Erythroblast (primary cell): Measurements from ENCODE around the gene EEFSEC.

ENCODE experiments used
- DNase-seq, 2 experiments: peaks; one replicate each; lab custom pipeline; 2025; lab: John Stamatoyannopoulos, UW
- GATA1 ChIP-seq: IDR thresholded peaks from 2 replicates; pipeline ENCODE4 v1.6.1; 2011; ENCODE audit warnings: low read depth, mild to moderate bottlenecking, control low read depth, low read length, moderate library complexity
- POLR2A ChIP-seq: IDR thresholded peaks from 2 replicates; pipeline ENCODE4 v1.6.1; 2011; ENCODE audit warnings: mild to moderate bottlenecking, low read length

EEFSEC gene

GRCh38 chr3:128285967-128286321 is 132.7 kb downstream of the EEFSEC start:
- TF ChIP-seq GATA1 (no peak), POLR2A (no peak)
- DNase-seq = no peak

DNA sequence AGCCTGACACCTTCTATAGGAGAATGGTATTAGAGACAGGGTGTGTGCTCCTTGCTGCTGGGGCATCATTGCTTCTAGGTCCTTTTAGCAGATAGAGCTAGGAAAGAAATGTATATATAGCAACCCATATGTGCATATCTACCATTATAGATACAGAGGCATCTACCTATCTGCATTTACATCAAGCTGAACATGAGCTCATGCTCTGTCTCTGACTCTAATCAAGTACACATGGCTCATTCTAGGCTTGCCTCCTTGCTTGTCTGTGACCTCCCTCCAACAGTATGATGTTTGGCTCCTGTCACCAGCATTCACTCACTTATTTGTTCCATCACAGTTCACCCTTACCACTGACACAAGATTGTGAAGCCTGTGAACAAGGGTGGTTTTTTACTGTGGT is 133.4 kb downstream of the EEFSEC start:
- TF ChIP-seq GATA1 = no peak
- TF ChIP-seq POLR2A = no peak
- DNase-seq = no peak

- no peak for DNase-seq
- TF ChIP-seq GATA1 (no peak), POLR2A (no peak)
Measured at GRCh38 chr3:128287216-128287615, 133.9 kb downstream of the EEFSEC start.

GRCh38 chr3:128289534-128289933 is 136.3 kb downstream of the EEFSEC start:
- TF ChIP-seq POLR2A (no peak), GATA1 (no peak)
- no peak for DNase-seq

- no peak for TF ChIP-seq GATA1
- TF ChIP-seq POLR2A = no peak
- DNase-seq = no peak
Measured at GRCh38 chr3:128290484-128290883, 137.2 kb downstream of the EEFSEC start.

- DNase-seq = no peak
Measured at GRCh38 chr3:128293930-128294329, 140.6 kb downstream of the EEFSEC start.

DNA sequence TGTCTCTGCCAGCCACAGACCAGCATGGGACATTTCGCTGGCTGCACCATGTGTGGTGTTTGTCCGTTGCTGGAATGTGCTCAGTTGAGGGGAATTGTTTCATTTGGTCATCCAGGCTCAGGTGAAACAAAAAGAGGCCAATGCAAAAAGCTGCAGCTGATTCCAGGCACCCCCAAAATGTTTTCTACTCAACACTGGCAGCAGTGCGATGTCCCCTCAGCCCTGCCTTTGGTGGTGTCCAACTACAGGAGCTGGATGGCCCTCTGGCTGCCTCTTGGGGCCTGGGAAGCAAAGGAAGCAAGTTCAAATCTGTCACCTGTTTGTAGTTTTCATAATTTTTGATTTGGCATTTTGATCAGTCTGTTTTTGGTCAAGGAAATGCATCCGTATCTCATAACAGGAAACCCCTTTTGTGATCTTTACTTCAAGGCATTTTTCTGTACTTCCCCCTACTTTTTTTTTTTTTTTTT is 141.8 kb downstream of the EEFSEC start:
- no peak for DNase-seq
- TF ChIP-seq POLR2A = no peak
- no peak for TF ChIP-seq GATA1

More at GRCh38 chr3:128293930-128294329, 140.6 kb downstream of the EEFSEC start:
- TF ChIP-seq GATA1 = no peak
- TF ChIP-seq POLR2A = no peak

DNA sequence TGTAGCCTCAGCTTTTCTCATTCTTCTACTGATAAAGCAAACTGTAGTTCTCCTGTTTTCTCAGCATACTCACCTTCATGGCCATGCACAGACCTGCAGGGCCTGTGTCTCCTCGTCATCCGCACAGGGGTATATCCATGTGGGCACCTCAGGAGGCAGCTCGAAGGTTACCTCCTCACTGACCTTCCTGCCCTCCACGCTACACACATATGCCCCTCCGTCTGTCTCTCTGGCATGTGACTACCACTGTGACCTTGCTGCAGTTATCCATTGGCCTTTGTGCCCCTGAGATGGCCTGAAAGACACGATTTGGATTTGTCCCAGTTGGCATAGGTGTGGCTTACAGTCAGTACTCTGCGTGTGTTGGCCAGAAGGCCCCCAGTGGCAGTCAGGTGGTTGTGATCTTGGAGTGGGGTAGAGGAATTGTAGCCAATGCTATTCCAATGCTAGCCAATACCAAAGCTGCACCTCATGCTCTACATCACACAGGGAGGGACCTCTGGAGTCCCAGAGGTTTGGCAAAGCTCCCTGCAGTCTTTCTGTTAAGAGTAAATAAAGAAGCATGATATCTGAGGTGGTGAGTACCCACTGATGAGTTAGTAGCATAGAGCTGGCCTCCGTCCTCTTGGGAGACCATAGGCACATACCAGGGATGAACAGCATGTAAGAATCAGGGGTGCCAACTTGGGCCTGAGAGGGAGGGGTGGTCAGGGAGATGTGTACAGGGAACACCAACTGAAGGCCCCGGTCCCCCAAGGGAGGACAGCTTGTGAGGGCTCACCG is 143.4 kb downstream of the EEFSEC start:
- no peak for TF ChIP-seq POLR2A
- TF ChIP-seq GATA1 = no peak
- DNase-seq = no peak

GRCh38 chr3:128297401-128298138 is 144.3 kb downstream of the EEFSEC start:
- DNase-seq = peak in 1 of 2 experiments; percentile 11

GRCh38 chr3:128301186-128302023 is 148.1 kb downstream of the EEFSEC start:
- no peak for DNase-seq
- TF ChIP-seq GATA1 (no peak), POLR2A (no peak)

More at GRCh38 chr3:128297401-128298138, 144.3 kb downstream of the EEFSEC start:
- no peak for TF ChIP-seq POLR2A
- TF ChIP-seq GATA1 = no peak

GRCh38 chr3:128306481-128306880 is 153.2 kb downstream of the EEFSEC start:
- DNase-seq = no peak
- no peak for TF ChIP-seq GATA1
- TF ChIP-seq POLR2A = no peak

DNA sequence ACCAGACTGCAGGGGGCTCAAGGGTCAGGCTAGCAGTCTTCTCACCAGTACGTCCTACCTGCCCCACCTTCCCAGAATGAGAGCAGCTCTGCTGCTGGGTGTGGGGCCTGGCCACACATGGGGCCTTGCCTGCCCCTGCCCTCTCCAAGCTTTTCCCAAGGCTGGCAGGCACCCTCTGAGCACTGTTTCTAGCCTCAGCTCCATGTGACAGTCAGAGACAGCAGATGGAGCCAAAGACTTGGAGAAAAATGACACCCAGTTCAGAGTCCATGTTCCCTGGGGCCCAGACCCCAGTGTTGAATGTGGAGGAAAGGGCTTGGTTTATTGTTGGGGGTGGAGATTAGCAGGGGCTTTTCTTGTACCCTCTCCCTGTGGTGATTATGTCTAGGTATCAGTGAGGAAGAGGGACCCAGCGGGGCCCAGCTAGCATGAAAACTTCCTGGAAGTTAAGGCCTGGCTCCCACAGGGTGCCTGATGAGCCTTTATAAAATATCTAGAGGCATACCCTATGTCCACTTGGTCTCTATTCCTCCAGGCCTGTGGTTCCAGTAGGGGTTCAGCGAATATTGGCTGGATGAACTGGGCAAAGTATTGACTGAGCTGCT is 153.8 kb downstream of the EEFSEC start:
- no peak for TF ChIP-seq GATA1
- no peak for TF ChIP-seq POLR2A
- peak; percentile 21 to 60 for DNase-seq
